ENCODE data around the gene OLFM1.

OLFM1 gene

DNA sequence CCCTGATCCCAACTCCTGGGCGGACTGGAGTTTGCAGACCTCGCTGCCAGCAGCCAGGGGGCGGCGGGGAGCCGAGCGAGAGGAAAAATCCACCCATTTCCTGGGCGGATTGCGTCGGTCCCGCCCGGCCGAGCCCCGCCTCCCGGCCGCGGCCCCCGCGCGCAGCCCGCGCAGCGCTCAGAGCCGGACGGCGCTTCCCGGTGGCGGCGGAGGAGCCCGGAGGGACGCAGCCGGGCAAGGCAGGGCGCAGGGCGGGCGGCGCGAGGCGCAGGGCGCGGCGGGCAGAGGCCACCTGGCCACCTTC lies at the start of gene OLFM1:
OLFM1 (plus strand) TSS at position 180 of the 304 bp plus-strand sequence. CDS start 322 bp downstream, outside the sequence.
- H3K27me3 ChIP-seq (ENCODE audit: insufficient read depth, low read length): peaks cover 31% of the 10 kb centered on the region
- no peaks in the 10 kb centered on the region for H3K36me3 ChIP-seq (ENCODE audit: insufficient read depth, low read length)
- no peaks in the 10 kb centered on the region for H3K9me3 ChIP-seq (ENCODE audit: low read length)
- H2AFZ ChIP-seq (ENCODE audit: low read depth, low read length): no peak within 1 kb of the TSS
- peak within 1 kb of the TSS; percentile 34 for H3K4me3 ChIP-seq (ENCODE audit: low read length)
- H3K4me1 ChIP-seq (ENCODE audit: insufficient read depth, low read length): peaks cover 3% of the 10 kb centered on the region

- Histone ChIP-seq H3K36me3 (ENCODE audit: insufficient read depth, low read length) (no peaks in the 10 kb centered on the region), H3K27me3 (ENCODE audit: insufficient read depth, low read length) (peaks cover 5% of the 10 kb centered on the region), H3K9me3 (ENCODE audit: low read length) (no peaks in the 10 kb centered on the region), H2AFZ (ENCODE audit: low read depth, low read length) (no peak overlapping the region), H3K4me1 (ENCODE audit: insufficient read depth, low read length) (no peaks in the 10 kb centered on the region), H3K4me3 (ENCODE audit: low read length) (no peak overlapping the region)
These were observed 49.1 kb upstream of the OLFM1 start for GRCh38 chr9:135038331-135038730.

- Histone ChIP-seq H3K4me3 (ENCODE audit: low read length) (no peak overlapping the region), H3K36me3 (ENCODE audit: insufficient read depth, low read length) (no peaks in the 10 kb centered on the region), H3K27me3 (ENCODE audit: insufficient read depth, low read length) (peaks cover 5% of the 10 kb centered on the region), H3K4me1 (ENCODE audit: insufficient read depth, low read length) (no peaks in the 10 kb centered on the region), H3K9me3 (ENCODE audit: low read length) (no peaks in the 10 kb centered on the region), H2AFZ (ENCODE audit: low read depth, low read length) (no peak overlapping the region)
These were observed 48.6 kb upstream of the OLFM1 start for GRCh38 chr9:135038826-135039225.

- Histone ChIP-seq H2AFZ (ENCODE audit: low read depth, low read length) (no peak overlapping the region), H3K4me3 (ENCODE audit: low read length) (no peak overlapping the region), H3K4me1 (ENCODE audit: insufficient read depth, low read length) (no peaks in the 10 kb centered on the region), H3K27me3 (ENCODE audit: insufficient read depth, low read length) (peaks cover 5% of the 10 kb centered on the region), H3K36me3 (ENCODE audit: insufficient read depth, low read length) (no peaks in the 10 kb centered on the region), H3K9me3 (ENCODE audit: low read length) (no peaks in the 10 kb centered on the region)
These were observed 48.1 kb upstream of the OLFM1 start for GRCh38 chr9:135039266-135039870.

DNA sequence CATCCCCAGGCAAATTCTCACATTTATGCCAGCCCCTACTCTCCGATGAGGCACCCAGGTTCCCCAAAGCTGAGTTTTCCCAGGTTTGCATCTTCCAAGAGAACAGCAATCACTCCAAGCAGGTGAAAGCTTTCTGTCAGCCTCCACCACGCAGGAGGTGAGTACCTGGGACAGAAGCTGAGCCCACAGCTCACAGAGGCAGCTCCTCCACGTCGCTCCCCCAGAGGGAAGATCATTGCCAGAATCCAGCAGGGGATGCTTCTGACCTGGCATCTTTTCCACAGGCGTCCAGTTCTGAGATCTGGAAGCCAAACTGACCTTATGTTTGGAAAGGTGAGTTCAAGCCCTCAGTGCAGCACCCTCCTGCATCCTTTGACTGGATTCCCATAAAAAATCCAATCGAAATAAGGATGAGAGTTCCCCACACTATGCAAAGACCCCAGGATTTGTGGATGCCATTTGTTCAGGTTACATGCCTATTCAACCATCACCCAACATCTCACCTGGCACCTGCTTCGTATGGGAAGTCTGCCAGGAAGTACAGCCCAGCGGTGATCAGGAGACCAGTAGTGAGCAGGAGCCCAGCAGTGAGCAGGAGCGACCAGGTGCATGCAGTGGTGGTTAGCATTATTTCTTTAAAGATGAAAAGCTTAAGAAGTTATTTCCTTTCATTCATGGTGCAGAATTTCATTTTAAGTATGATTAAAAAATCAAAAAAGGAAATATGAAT lies 47.4 kb upstream of the OLFM1 start:
- H3K36me3 ChIP-seq (ENCODE audit: insufficient read depth, low read length): no peaks in the 10 kb centered on the region
- H3K9me3 ChIP-seq (ENCODE audit: low read length): no peaks in the 10 kb centered on the region
- peaks cover 5% of the 10 kb centered on the region for H3K27me3 ChIP-seq (ENCODE audit: insufficient read depth, low read length)
- no peak overlapping the region for H2AFZ ChIP-seq (ENCODE audit: low read depth, low read length)
- no peak overlapping the region for H3K4me3 ChIP-seq (ENCODE audit: low read length)
- no peaks in the 10 kb centered on the region for H3K4me1 ChIP-seq (ENCODE audit: insufficient read depth, low read length)

DNA sequence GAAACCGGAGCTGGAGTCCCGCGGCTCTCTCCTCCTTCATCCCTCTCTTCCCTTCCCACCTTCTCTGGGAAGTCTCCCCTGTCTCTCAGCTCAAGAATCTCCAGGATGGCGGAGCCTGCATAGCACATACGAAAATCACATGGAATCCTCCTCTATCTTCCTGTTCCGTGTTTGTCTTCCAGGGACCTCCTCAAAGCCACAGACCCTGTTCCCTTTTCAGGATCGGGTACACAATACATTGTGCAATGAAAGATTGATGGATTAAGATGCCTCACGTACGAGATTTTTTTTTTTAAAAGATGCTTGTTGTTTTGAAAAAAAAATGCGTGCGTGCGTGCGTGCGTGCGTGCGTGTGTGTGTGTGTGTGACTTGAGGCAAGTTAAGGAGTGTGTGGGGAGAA lies 46.6 kb upstream of the OLFM1 start:
- Histone ChIP-seq H3K36me3 (ENCODE audit: insufficient read depth, low read length) (no peaks in the 10 kb centered on the region), H3K9me3 (ENCODE audit: low read length) (no peaks in the 10 kb centered on the region), H3K27me3 (ENCODE audit: insufficient read depth, low read length) (peaks cover 12% of the 10 kb centered on the region), H3K4me1 (ENCODE audit: insufficient read depth, low read length) (no peaks in the 10 kb centered on the region), H2AFZ (ENCODE audit: low read depth, low read length) (no peak overlapping the region), H3K4me3 (ENCODE audit: low read length) (no peak overlapping the region)

- Histone ChIP-seq H3K36me3 (ENCODE audit: insufficient read depth, low read length) (no peaks in the 10 kb centered on the region), H3K27me3 (ENCODE audit: insufficient read depth, low read length) (peaks cover 13% of the 10 kb centered on the region), H3K9me3 (ENCODE audit: low read length) (no peaks in the 10 kb centered on the region), H3K4me3 (ENCODE audit: low read length) (no peak overlapping the region), H3K4me1 (ENCODE audit: insufficient read depth, low read length) (no peaks in the 10 kb centered on the region), H2AFZ (ENCODE audit: low read depth, low read length) (no peak overlapping the region)
These were observed 44.1 kb upstream of the OLFM1 start for GRCh38 chr9:135043345-135043744.

GRCh38 chr9:135045264-135045927 lies 42.1 kb upstream of the OLFM1 start:
- Histone ChIP-seq H2AFZ (ENCODE audit: low read depth, low read length) (no peak overlapping the region), H3K36me3 (ENCODE audit: insufficient read depth, low read length) (no peaks in the 10 kb centered on the region), H3K4me3 (ENCODE audit: low read length) (no peak overlapping the region), H3K9me3 (ENCODE audit: low read length) (no peaks in the 10 kb centered on the region), H3K27me3 (ENCODE audit: insufficient read depth, low read length) (peaks cover 21% of the 10 kb centered on the region), H3K4me1 (ENCODE audit: insufficient read depth, low read length) (no peaks in the 10 kb centered on the region)

GRCh38 chr9:135045928-135046738 lies 41.3 kb upstream of the OLFM1 start:
- Histone ChIP-seq H3K27me3 (ENCODE audit: insufficient read depth, low read length) (peaks cover 21% of the 10 kb centered on the region), H3K36me3 (ENCODE audit: insufficient read depth, low read length) (no peaks in the 10 kb centered on the region), H3K4me1 (ENCODE audit: insufficient read depth, low read length) (no peaks in the 10 kb centered on the region), H2AFZ (ENCODE audit: low read depth, low read length) (no peak overlapping the region), H3K9me3 (ENCODE audit: low read length) (no peaks in the 10 kb centered on the region), H3K4me3 (ENCODE audit: low read length) (no peak overlapping the region)

- no peak overlapping the region for H2AFZ ChIP-seq (ENCODE audit: low read depth, low read length)
- peaks cover 21% of the 10 kb centered on the region for H3K27me3 ChIP-seq (ENCODE audit: insufficient read depth, low read length)
- H3K4me3 ChIP-seq (ENCODE audit: low read length): no peak overlapping the region
- no peaks in the 10 kb centered on the region for H3K9me3 ChIP-seq (ENCODE audit: low read length)
- H3K4me1 ChIP-seq (ENCODE audit: insufficient read depth, low read length): no peaks in the 10 kb centered on the region
- H3K36me3 ChIP-seq (ENCODE audit: insufficient read depth, low read length): no peaks in the 10 kb centered on the region
These were observed 40.6 kb upstream of the OLFM1 start for GRCh38 chr9:135046739-135047350.

GRCh38 chr9:135047521-135047920 lies 39.9 kb upstream of the OLFM1 start:
- Histone ChIP-seq H3K36me3 (ENCODE audit: insufficient read depth, low read length) (no peaks in the 10 kb centered on the region), H3K9me3 (ENCODE audit: low read length) (no peaks in the 10 kb centered on the region), H2AFZ (ENCODE audit: low read depth, low read length) (no peak overlapping the region), H3K4me1 (ENCODE audit: insufficient read depth, low read length) (no peaks in the 10 kb centered on the region), H3K4me3 (ENCODE audit: low read length) (no peak overlapping the region), H3K27me3 (ENCODE audit: insufficient read depth, low read length) (peaks cover 21% of the 10 kb centered on the region)

DNA sequence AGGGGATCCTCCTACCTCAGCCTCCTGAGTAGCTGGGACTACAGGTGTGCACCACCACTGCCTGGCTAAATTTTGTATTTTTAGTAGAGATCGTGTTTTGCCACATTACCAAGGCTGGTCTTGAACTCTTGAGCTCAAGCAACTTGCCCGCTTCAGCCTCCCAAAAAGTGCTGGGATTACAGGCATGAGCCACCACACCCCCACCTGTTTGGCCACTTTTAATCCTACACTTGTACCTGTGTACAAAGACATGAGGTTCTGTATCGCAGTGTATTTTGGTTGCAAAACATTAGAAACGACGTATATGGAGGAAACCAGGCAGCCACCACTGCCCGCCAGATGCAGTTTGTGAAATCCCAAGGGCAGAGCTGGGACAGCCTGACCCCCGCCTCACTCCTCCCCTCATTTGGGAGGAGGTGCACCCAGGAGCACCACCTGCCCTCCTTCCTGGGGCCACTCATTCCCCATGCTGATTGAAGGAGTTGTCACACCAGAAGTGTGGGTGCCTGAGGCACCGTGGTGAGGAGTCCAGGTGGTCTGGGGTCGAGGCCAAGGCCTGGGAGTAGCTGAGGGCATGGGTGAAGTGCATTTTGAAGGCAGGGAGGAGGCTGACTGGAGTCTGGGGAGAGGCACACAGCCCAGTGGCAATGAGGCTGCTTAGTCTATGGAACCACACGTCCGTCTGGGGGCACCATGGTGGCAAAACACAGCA lies 39.3 kb upstream of the OLFM1 start:
- Histone ChIP-seq H3K36me3 (ENCODE audit: insufficient read depth, low read length) (no peaks in the 10 kb centered on the region), H3K4me1 (ENCODE audit: insufficient read depth, low read length) (no peaks in the 10 kb centered on the region), H2AFZ (ENCODE audit: low read depth, low read length) (no peak overlapping the region), H3K9me3 (ENCODE audit: low read length) (no peaks in the 10 kb centered on the region), H3K27me3 (ENCODE audit: insufficient read depth, low read length) (peaks cover 21% of the 10 kb centered on the region), H3K4me3 (ENCODE audit: low read length) (no peak overlapping the region)
